ENCODE data around the gene IL36A.

The IL36A gene

DNA sequence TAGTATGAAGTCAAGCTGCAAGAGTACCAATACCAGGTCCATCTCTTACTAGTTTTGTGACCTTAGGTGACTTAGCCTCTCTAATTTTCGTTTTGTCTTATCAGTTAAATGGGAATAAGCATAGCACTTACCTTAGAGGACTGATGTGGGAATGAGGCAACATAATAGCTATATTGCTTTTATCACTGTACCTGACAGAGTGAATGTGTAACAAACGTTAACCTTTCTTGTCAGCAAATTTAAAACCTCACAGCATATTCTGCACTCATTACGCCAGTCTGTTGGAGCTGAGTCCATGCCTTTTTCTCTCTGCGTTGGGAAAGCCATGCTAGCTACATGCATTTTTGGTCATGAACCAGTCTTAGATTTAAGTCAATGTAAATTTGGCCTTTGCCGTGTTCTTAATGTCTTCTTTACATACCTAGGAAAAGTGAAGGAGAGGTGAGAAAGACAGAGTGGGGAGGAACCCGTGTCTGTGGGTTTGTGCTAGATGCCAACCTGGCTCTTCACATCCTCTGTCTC lies 47.2 kb downstream of the IL36A start, which contains the start of gene IL36B:
IL36B (minus strand) TSS at position 472 of the 522 bp plus-strand sequence.
- no peak for DNase-seq

DNA sequence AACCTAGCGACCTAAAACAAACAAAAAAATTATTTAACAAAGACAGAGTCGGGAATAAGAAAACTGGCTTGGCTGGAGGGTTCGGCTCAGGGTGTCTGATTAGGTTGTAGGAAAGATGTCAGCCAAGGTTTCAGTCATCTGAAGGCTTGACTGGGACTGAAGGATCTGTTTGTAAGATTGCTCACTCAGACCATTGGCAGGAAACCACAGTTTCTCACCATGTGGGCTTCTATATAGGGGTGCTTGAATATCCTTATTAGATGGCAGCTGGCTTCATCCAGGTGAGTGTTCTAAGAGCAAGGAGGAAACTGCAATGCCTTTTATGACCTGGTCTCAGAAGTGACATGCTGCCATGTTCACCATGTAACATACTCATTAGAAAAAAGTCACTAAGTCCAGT lies 48.4 kb downstream of the IL36A start:
- no peak for DNase-seq

DNA sequence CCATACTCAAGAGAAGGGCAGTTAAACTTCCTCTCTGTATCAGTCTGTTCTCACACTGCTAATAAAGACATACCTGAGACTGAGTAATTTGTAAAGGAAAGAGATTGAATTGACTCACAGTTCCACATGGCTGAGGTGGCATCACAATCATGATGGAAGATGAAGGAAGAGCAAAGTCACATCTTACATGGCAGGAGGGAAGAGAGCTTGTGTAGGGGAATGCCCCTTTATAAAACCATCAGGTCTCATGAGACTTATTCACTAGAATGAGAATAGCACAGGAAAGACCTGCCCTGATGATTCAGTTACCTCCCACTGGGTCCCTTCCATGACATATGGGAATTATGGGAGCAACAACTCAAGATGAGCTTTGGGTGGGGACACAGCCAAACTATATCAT lies 48.8 kb downstream of the IL36A start:
- DNase-seq: peak; percentile 85

DNA sequence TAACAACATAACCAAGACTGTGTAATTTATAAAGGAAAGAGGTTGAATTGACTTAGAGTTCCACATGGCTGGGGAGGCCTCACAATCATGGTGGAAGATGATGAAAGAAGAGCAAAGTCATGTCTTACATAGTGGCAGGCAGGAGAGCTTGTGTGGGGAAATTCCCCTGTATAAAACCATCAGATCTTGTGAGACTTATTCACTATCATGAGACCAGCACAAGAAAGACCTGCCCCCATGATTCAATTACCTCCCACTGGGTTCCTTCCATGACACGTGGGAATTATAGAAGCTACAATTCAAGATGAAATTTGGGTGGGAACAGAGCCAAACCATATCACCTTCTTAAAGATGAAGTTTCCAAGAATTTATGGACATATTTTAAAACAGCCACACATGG lies 51.3 kb downstream of the IL36A start:
- peak; percentile 93 for DNase-seq

- DNase-seq: no peak
Measured at GRCh38 chr2:113057117-113057516, 51.9 kb downstream of the IL36A start.
